Chondrocyte (in vitro differentiated cells): Measurements from ENCODE around the gene TMEM59L. TPM values are rescaled to one million over a fixed set of nuclear protein-coding genes. Genes with fewer than 3 reads are reported as not detected.

Experiments used
- DNase-seq: peaks from one replicate; pipeline ENCODE4 v3.0.0; 2021; ENCODE audit warnings: mixed read lengths, low spot score
- H3K27ac Mint-ChIP-seq: one replicate; pipeline ENCODE4 v1.8.0; 2021; ENCODE audit warnings: mild to moderate bottlenecking, moderate library complexity, mixed read lengths; ENCODE audit not compliant: unreplicated experiment
- H3K27me3 Mint-ChIP-seq: 2 replicates; pipeline ENCODE4 v1.8.0; 2021; ENCODE audit warnings: low read depth, mixed read lengths
- H3K36me3 Mint-ChIP-seq: 2 replicates; pipeline ENCODE4 v1.8.0; 2021; ENCODE audit warnings: low read depth, mixed read lengths
- H3K4me1 Mint-ChIP-seq: 2 replicates; pipeline ENCODE4 v1.8.0; 2021; ENCODE audit warnings: low read depth, mild to moderate bottlenecking, mixed read lengths
- H3K4me3 Mint-ChIP-seq: one replicate; pipeline ENCODE4 v1.8.0; 2021; ENCODE audit warnings: mild to moderate bottlenecking, moderate library complexity, mixed read lengths; ENCODE audit not compliant: unreplicated experiment
- H3K9me3 Mint-ChIP-seq: 2 replicates; pipeline ENCODE4 v1.8.0; 2021; ENCODE audit warnings: low read depth, mixed read lengths
- total RNA-seq: library from RNA; stranded (reverse); gene quantifications from 3 replicates; pipeline ENCODE4 v1.2.1, GENCODE V29; 2021
- TF ChIP-seq, protein P1 (sequence below): fragments of 200-600 bp; sonication (generic); IDR thresholded peaks from 2 replicates; pipeline ENCODE4 v1.5.0; 2021; ENCODE audit warnings: antibody characterized with exemption, mild to moderate bottlenecking, moderate library complexity

The TMEM59L gene
- total RNA-seq, 1 donor from 2014 or later, result 4.8 TPM

DNA sequence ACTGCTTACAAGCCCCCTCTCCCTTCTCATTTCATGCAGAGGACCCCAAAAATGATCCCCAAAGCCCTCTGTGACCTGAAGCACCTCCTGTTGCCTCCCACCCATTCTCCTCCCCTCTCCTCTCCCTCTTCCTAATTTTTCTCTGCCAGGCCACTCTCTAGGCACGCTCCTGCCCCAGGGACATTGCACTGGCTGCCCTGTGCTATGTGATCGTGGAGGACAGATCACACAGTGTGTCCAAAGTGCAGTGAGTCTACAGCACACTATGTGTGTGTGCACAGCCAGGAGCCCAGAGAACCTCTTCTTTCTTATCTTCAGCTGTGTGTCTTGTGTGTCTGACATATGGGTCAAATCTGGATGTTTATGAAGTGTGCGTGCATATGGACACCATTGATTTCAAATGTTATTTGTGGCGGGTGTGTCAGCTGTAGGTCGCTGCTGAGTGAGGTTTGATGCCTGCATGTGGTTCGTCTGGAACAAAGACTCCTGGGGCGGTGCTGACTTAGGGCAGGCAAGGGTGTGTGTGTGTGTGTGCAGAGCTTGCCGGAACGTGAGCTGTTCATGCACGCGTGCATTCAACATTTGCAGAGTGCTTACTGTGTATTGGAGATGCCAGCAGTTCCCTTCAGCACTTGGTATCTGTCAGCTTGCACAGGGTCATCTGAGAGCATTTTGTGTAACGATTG, 22.1 kb downstream of the TMEM59L start:
- Mint-ChIP-seq H3K36me3 (no peaks in the 10 kb centered on the region), H3K9me3 (no peaks in the 10 kb centered on the region), H3K27ac (no peak overlapping the region), H3K4me1 (peaks cover 19% of the 10 kb centered on the region), H3K4me3 (no peak overlapping the region), H3K27me3 (peaks cover 2% of the 10 kb centered on the region)
- DNase-seq, result no peak
- TF ChIP-seq, protein P1, sequence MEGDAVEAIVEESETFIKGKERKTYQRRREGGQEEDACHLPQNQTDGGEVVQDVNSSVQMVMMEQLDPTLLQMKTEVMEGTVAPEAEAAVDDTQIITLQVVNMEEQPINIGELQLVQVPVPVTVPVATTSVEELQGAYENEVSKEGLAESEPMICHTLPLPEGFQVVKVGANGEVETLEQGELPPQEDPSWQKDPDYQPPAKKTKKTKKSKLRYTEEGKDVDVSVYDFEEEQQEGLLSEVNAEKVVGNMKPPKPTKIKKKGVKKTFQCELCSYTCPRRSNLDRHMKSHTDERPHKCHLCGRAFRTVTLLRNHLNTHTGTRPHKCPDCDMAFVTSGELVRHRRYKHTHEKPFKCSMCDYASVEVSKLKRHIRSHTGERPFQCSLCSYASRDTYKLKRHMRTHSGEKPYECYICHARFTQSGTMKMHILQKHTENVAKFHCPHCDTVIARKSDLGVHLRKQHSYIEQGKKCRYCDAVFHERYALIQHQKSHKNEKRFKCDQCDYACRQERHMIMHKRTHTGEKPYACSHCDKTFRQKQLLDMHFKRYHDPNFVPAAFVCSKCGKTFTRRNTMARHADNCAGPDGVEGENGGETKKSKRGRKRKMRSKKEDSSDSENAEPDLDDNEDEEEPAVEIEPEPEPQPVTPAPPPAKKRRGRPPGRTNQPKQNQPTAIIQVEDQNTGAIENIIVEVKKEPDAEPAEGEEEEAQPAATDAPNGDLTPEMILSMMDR, result no peak

DNA sequence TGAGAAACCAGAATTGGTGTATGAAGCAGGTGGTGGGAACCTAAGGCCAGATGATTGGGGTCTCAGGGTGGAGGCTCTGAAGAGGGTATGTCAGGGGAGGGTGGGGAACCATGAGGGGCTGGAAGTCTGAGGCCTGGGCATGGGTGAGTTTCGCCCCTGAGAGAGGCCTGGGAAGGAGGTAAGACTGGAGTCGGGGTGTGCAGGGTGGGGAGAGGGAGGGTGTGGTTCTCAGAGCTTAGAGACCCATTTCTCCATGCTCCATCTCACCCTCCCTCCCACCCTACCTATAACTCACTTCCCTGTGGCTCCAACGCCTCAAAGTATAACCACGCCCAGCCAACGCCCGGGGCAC, 23.1 kb downstream of the TMEM59L start:
- H3K9me3 Mint-ChIP-seq, result no peaks in the 10 kb centered on the region
- peaks cover 16% of the 10 kb centered on the region for H3K4me1 Mint-ChIP-seq
- no peak for DNase-seq
- H3K4me3 Mint-ChIP-seq, result peak overlapping the region; percentile 80
- peaks cover 2% of the 10 kb centered on the region for H3K27me3 Mint-ChIP-seq
- TF ChIP-seq, protein P1, result no peak
- no peaks in the 10 kb centered on the region for H3K36me3 Mint-ChIP-seq
- no peak overlapping the region for H3K27ac Mint-ChIP-seq

DNA sequence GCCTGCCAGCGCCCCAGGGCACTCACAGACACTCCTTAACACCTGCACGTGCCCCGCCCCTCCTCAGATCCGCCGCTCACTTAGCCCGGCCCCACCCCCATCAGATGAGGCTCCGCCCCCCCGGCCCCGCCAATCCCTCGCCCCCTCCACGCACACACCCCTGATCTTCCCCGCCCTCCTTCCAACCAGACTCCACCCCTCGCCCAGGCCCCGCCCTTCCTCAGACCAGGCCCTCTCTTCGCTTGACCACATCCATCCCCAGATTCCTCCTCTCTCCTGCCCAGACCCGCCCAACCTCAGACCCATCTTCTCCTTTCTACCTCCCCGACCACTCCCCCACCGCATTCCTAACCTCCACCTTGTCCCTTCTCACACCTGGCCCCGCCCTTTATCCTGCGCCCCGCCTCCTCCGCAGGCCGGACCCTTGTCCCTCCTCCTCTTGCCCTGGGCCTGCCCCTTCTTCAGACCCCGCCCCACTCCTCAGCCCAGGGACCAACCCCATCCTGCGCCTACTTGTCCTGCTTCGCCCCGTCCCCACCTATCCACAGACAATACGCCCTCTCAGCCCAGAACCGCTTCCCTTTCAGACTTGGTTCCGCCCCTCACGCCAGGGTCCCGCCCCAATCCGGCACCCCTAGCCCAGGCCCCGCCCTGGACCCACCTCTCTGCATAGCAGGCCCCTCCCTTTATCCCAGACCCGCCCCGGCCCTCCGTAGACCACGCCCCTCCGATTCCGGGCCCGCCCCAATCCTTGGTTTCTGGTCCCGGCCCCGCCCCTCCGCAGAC, 23.7 kb downstream of the TMEM59L start:
- H3K9me3 Mint-ChIP-seq, result no peaks in the 10 kb centered on the region
- peak overlapping the region; percentile 49 for H3K27ac Mint-ChIP-seq
- peaks cover 2% of the 10 kb centered on the region for H3K27me3 Mint-ChIP-seq
- peak; percentile 99 for DNase-seq
- no peaks in the 10 kb centered on the region for H3K36me3 Mint-ChIP-seq
- peak overlapping the region; percentile 80 for H3K4me3 Mint-ChIP-seq
- peaks cover 16% of the 10 kb centered on the region for H3K4me1 Mint-ChIP-seq
- TF ChIP-seq, protein P1, result no peak

DNA sequence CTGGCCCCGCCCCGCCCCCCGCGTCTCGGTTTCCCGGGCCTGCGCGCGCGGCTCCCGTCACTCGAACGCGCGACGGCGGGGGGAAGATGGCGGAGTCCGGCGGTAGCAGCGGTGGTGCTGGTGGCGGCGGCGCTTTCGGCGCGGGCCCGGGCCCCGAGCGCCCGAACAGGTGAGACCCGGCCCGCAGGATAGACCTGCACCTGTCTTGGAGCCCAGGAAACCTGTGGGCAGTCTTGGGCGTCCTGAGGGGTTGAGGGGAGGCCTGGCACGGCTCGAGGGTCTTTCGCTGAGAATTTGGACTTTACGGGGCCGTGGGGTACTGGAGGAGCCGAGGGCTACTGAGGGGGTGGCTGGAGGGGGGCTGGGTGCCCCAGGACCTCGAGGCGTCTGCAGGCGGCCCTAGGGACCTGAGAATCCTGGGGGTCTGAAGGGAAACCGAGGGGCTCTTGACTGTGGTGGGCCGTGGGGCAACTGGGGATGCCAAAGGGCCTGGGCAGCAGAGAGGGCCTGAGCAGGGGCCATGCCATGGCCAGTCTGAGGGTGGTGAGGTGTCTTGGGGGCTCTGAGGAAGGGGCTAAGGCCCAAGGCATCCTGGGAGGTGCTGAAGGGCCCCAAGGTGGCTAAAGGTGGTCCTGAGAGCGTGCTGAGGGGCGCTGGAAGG, 24.4 kb downstream of the TMEM59L start, which contains the start of gene KLHL26:
KLHL26 (plus strand) TSS at position 60 of the 661 bp plus-strand sequence; CDS start at position 87, 27 bp downstream.
- peaks cover 16% of the 10 kb centered on the region for H3K4me1 Mint-ChIP-seq
- H3K36me3 Mint-ChIP-seq, result no peaks in the 10 kb centered on the region
- H3K9me3 Mint-ChIP-seq, result no peaks in the 10 kb centered on the region
- TF ChIP-seq, protein P1, result no peak
- no peak for DNase-seq
- H3K27ac Mint-ChIP-seq, result peak within 1 kb of the TSS; percentile 49
- peak within 1 kb of the TSS; percentile 80 for H3K4me3 Mint-ChIP-seq
- peaks cover 2% of the 10 kb centered on the region for H3K27me3 Mint-ChIP-seq
